Panc1 (cell line): ENCODE results near the gene ZMAT5. TPM values are rescaled to one million over a fixed set of nuclear protein-coding genes. Genes with fewer than 3 reads are reported as not detected.

Experiments
- ATAC-seq: fragments of 200-7000 bp; cut with Tn5 transposase; 2 replicates; pipeline ENCODE4 v1.9.1; 2020; ENCODE audit warnings: mild to moderate bottlenecking, moderate library complexity
- BruUV-seq: library from RNA; stranded (reverse); fragments of 400-500 nt; replicated peaks from 2 replicates; lab custom pipeline; 2021; lab: Mats Ljungman, UMichigan
- CTCF ChIA-PET: fragments of 300-600 bp; sonication (Branson Sonifier 250); formaldehyde crosslinking; loops from one replicate; lab custom pipeline; 2022; ENCODE audit warnings: antibody characterized with exemption; lab: Charles Lee
- POLR2A ChIA-PET: fragments of 300-600 bp; sonication (Branson Sonifier 250); formaldehyde crosslinking; loops from one replicate; lab custom pipeline; 2022; ENCODE audit warnings: antibody characterized with exemption; lab: Charles Lee
- DNase-seq: peaks from one replicate; pipeline ENCODE4 v3.0.0-alpha.2; 2010; ENCODE audit warnings: low read depth, low spot score
- H3K27ac ChIP-seq: 2 replicates; pipeline ENCODE4 v1.5.1; 2011; ENCODE audit warnings: mild to moderate bottlenecking, low read length, inconsistent platforms
- H3K27me3 ChIP-seq: fragments of 200-500 bp; sonication (Bioruptor generic); 2 replicates; pipeline ENCODE4 v1.6.0; 2014; ENCODE audit warnings: low read length, inconsistent platforms; ENCODE audit not compliant: control insufficient read depth, insufficient read depth
- H3K36me3 ChIP-seq: fragments of 200-500 bp; sonication (Bioruptor generic); 2 replicates; pipeline ENCODE4 v1.5.1; 2014; ENCODE audit warnings: inconsistent platforms, mild to moderate bottlenecking, low read length, moderate library complexity; ENCODE audit not compliant: control insufficient read depth, insufficient read depth
- H3K4me1 ChIP-seq: 2 replicates; pipeline ENCODE4 v1.5.1; 2011; ENCODE audit warnings: inconsistent platforms, mild to moderate bottlenecking, low read length, moderate library complexity; ENCODE audit not compliant: control insufficient read depth, insufficient read depth
- H3K4me3 ChIP-seq, 2 experiments: 2 replicates each; pipeline ENCODE4 v1.5.1; 2011 to 2012; ENCODE audit warnings: low read depth in 2 of 2, low read length in 2 of 2, mild to moderate bottlenecking in 2 of 2, inconsistent platforms in 1 of 2, moderate library complexity in 1 of 2
- H3K9me3 ChIP-seq: fragments of 200-500 bp; sonication (Bioruptor generic); 2 replicates; pipeline ENCODE4 v1.5.1; 2014; ENCODE audit warnings: low read depth, mild to moderate bottlenecking, inconsistent platforms, low read length, moderate library complexity; ENCODE audit not compliant: control insufficient read depth, insufficient read depth
- POLR2AphosphoS5 ChIP-seq: IDR thresholded peaks from 2 replicates; pipeline ENCODE4 v1.6.1; 2012; ENCODE audit warnings: mild to moderate bottlenecking, low read depth, low read length, moderate library complexity
- SIN3A ChIP-seq: IDR thresholded peaks from 2 replicates; pipeline ENCODE4 v1.6.1; 2012; ENCODE audit warnings: low read depth, mild to moderate bottlenecking, low read length, moderate library complexity, borderline replicate concordance; ENCODE audit not compliant: insufficient read depth
- TCF7L2 ChIP-seq: IDR thresholded peaks from 2 replicates; pipeline ENCODE4 v1.6.1; 2011; ENCODE audit warnings: mild to moderate bottlenecking, low read depth, low read length, inconsistent platforms
- in situ Hi-C: cut with HindIII; loops from 2 replicates; pipeline ENCODE4 v1.10.0; 2016; ENCODE audit warnings: low sequenced_read_pairs, low pct_unique_long_range_greater_than_20kb
- intact Hi-C: fragments of 100-400 bp; cut with micrococcal nuclease; formaldehyde crosslinking; loops from one replicate; pipeline ENCODE4 v1.10.0; 2022; ENCODE audit not compliant: unreplicated experiment
- total RNA-seq: library from RNA; stranded (reverse); gene quantifications from one replicate; pipeline ENCODE4 v1.2.1, GENCODE V29; 2021; ENCODE audit not compliant: unreplicated experiment
- TF ChIP-seq, protein P1 (sequence below): fragments of 450-650 bp; IDR thresholded peaks from 2 replicates; pipeline ENCODE4 v1.5.1; 2017; ENCODE audit warnings: mild to moderate bottlenecking
- TF ChIP-seq, protein P2 (sequence below), 2 experiments: IDR thresholded peaks; 2 replicates each; pipeline ENCODE4 v1.6.1; 2011 to 2012; ENCODE audit warnings: low read depth in 2 of 2, control low read depth in 1 of 2, low read length in 1 of 2, mild to moderate bottlenecking in 1 of 2, moderate library complexity in 1 of 2; ENCODE audit not compliant: insufficient read depth in 1 of 2

The ZMAT5 gene
- total RNA-seq, 1 experiment from 2014 or later: 22.4 TPM

DNA sequence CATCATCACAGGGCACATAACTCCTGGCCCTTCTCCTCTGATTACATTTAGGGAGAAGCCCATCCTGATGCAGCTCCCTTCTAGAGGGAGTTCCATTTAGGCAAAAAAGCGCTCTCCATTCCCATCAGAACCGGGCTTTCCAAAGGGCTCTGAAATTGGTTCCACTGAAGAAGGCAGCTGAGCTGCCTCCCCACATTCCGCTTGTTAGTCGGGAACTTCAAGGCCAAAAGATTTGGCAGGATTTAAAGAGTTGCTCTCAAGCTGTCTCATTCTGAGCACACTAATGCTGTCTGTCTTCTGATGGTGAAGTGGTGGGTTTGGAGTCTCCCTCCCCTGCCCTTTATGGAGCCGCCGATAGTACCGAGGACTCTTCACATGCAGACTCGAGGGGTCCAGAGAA is 73.6 kb downstream of the ZMAT5 start:
- Histone ChIP-seq H3K27ac (no peak overlapping the region), H3K4me1 (no peaks in the 10 kb centered on the region; the same call in 1 of the 2 replicates), H3K4me3 (no peak overlapping the region), H3K9me3 (no peaks in the 10 kb centered on the region), H3K36me3 (no peaks in the 10 kb centered on the region; the same call in 1 of the 2 replicates), H3K27me3 (no peaks in the 10 kb centered on the region)
- intact Hi-C loops (no loop called here), in situ Hi-C loops (no loop called here)
- DNase-seq: no peak
- no TSS peak for BruUV-seq
- CTCF ChIA-PET: no interaction called here
- ATAC-seq: no peak
- POLR2A ChIA-PET: interaction anchor here (0.6 kb wide), 1 partner anchor 384 kb away, joined by 3 read pairs; no protein-coding TSS in a partner anchor
- TF ChIP-seq, protein P1, sequence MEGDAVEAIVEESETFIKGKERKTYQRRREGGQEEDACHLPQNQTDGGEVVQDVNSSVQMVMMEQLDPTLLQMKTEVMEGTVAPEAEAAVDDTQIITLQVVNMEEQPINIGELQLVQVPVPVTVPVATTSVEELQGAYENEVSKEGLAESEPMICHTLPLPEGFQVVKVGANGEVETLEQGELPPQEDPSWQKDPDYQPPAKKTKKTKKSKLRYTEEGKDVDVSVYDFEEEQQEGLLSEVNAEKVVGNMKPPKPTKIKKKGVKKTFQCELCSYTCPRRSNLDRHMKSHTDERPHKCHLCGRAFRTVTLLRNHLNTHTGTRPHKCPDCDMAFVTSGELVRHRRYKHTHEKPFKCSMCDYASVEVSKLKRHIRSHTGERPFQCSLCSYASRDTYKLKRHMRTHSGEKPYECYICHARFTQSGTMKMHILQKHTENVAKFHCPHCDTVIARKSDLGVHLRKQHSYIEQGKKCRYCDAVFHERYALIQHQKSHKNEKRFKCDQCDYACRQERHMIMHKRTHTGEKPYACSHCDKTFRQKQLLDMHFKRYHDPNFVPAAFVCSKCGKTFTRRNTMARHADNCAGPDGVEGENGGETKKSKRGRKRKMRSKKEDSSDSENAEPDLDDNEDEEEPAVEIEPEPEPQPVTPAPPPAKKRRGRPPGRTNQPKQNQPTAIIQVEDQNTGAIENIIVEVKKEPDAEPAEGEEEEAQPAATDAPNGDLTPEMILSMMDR: no peak
- TF ChIP-seq, protein P2, sequence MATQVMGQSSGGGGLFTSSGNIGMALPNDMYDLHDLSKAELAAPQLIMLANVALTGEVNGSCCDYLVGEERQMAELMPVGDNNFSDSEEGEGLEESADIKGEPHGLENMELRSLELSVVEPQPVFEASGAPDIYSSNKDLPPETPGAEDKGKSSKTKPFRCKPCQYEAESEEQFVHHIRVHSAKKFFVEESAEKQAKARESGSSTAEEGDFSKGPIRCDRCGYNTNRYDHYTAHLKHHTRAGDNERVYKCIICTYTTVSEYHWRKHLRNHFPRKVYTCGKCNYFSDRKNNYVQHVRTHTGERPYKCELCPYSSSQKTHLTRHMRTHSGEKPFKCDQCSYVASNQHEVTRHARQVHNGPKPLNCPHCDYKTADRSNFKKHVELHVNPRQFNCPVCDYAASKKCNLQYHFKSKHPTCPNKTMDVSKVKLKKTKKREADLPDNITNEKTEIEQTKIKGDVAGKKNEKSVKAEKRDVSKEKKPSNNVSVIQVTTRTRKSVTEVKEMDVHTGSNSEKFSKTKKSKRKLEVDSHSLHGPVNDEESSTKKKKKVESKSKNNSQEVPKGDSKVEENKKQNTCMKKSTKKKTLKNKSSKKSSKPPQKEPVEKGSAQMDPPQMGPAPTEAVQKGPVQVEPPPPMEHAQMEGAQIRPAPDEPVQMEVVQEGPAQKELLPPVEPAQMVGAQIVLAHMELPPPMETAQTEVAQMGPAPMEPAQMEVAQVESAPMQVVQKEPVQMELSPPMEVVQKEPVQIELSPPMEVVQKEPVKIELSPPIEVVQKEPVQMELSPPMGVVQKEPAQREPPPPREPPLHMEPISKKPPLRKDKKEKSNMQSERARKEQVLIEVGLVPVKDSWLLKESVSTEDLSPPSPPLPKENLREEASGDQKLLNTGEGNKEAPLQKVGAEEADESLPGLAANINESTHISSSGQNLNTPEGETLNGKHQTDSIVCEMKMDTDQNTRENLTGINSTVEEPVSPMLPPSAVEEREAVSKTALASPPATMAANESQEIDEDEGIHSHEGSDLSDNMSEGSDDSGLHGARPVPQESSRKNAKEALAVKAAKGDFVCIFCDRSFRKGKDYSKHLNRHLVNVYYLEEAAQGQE (IDR thresholded peaks at IDR 0.05; ENCODE audit: insufficient read depth in 1 of 2, low read depth in 2 of 2, low read length in 1 of 2): no peak
- TF ChIP-seq TCF7L2: no peak
- no peak for TF ChIP-seq POLR2AphosphoS5
- TF ChIP-seq SIN3A: no peak

DNA sequence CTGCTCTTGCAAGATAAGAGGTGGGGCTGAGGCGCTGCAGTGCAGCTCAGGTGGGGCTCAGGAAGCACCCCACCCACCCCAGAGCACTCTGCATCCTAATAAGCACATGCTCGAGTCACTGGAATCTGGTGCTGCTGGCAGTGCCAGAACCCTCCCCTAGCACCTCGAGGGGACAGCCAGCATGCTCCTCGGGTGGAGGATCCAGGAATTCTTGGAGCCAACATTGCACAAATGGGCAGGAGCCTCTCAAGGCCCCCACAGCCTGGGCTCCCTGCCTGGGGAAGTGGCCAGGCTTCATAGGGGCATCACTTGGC is 74.5 kb downstream of the ZMAT5 start:
- ChIA-PET CTCF (no interaction called here), POLR2A (no interaction called here)
- no TSS peak for BruUV-seq
- in situ Hi-C loops: no loop called here
- Histone ChIP-seq H3K4me1 (no peaks in the 10 kb centered on the region; the same call in 1 of the 2 replicates), H3K27ac (no peak overlapping the region), H3K27me3 (no peaks in the 10 kb centered on the region), H3K36me3 (no peaks in the 10 kb centered on the region; the same call in 1 of the 2 replicates), H3K9me3 (no peaks in the 10 kb centered on the region), H3K4me3 (no peak overlapping the region)
- DNase-seq: no peak
- intact Hi-C loops: no loop called here
- TF ChIP-seq POLR2AphosphoS5 (no peak), TCF7L2 (no peak), SIN3A (no peak)
- TF ChIP-seq, protein P1: no peak
- TF ChIP-seq, protein P2 (IDR thresholded peaks at IDR 0.05; ENCODE audit: insufficient read depth in 1 of 2, low read depth in 2 of 2, low read length in 1 of 2): no peak
- ATAC-seq: no peak
